GM18508 (cell line): ENCODE data around the gene SCART1.

Experiments
- ATAC-seq: cut with Tn5 transposase; IDR thresholded peaks from one replicate; pipeline ENCODE4 v1.9.1; 2021; ENCODE audit warnings: moderate number of reproducible peaks; ENCODE audit not compliant: insufficient read depth, unreplicated experiment

Gene SCART1

DNA sequence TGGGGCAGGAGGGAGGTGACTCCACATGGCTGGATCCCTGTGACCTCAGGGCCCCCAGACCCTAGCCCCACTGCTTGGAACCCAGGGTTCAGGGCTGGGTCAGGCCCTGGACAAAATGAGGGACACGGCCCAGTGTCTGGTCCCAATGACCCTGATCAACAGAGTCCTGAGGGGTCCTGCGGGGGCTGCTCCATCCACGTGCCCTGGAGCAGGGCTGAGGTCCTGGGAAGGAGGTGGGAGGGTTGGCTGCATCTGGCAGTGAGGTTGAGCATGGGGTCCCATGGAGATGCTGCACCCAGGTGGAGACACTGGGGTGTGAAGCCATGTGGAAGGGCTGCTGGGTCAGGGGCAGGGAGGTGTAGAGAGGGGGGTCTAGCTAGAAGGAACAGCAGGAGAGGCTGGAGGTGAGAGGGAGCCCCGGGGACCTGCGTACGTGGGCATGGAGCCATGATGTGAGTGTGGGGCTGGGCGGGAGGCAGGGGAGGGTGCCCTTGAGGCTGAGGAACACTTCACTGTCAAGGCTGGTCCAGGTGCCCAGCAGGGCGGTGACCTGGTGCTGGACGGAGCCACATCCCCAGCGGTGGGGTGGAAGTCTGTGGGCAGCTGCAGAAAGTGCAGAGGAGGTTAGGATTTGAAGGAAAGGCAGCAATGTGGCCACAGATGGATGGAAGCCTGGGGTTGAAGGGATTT lies 604 bp downstream of the SCART1 start:
- no peak for ATAC-seq

DNA sequence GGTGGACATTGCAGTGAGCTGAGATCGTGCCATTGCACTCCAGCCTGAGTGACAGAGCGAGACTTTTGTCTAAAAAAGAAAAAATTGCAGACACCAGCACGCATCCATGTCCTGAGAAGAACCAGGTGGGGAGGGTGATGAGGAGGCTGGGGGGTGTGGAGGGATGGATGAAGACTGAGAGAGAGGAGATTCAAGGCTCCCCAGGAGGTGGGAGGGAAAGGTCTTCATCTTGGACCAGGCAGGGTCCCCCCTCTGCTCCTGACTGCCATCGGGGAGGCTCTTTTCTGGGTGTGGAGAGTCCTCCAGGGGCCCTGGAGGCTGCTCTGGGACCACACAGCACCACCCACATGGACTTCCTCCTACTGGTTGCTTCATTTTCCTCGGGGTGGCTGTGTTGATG lies 1.5 kb downstream of the SCART1 start:
- ATAC-seq, result no peak

DNA sequence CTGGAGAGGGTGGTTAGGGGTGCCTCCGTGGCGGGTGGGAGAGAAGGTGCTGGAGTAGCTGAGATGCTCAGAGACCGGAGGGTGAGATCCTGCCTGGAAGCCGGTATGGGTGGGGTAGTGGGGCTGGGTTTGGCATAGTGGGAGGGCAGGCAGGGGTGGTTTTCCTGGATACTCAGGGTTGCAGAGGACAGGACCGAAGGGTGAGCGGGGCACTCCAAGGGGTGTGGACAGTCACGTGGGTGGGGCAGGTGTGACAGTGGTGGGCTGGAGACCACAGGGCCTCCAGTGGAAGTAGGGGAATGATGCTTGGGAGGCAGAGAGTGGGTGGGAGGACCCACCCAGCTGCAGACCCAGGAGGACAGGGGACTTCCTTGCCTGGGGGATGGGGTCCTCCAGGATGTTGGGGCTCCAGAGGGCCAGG lies 1.9 kb downstream of the SCART1 start:
- no peak for ATAC-seq

DNA sequence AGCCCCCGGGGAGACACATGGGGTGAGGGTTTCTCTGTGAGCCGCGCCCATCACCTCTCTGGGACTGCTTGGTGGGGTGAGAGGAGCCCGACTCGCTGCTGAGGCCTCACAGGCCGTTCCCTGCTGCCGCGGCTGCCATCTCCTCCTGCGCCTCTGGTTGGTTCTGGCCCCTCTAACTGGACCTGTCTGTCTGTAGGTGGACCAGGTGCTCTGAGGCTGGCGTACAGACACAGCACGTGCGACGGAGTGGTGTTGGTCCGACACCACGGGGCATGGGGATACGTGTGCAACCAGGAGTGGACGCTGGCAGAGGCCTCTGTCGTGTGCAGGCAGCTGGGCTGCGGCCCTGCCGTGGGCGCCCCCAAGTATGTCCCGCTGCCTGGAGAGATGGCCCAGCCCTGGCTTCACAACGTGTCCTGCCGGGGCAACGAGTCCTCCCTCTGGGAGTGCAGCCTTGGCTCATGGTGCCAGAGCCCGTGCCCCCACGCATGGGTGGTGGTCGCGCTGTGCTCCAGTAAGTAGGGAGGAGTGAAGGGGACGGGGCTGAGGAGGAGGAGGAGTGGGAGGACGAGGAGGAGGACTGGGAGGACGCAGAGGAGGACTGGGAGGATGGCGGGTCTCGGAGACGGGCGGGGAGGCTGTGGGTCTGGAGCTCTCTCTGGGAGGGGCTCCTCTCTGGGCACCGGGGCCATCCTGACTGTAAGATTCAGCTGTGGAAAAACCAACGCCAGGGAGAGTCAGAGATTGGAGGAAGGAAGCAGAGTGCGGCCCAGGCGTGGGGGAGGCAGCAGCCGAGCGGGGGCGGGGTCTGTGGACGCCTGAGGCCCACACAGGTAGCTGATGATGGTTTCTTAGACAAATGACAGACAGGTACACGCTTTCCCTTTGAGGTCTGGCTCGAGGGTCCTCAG lies 2.6 kb downstream of the SCART1 start:
- no peak for ATAC-seq

DNA sequence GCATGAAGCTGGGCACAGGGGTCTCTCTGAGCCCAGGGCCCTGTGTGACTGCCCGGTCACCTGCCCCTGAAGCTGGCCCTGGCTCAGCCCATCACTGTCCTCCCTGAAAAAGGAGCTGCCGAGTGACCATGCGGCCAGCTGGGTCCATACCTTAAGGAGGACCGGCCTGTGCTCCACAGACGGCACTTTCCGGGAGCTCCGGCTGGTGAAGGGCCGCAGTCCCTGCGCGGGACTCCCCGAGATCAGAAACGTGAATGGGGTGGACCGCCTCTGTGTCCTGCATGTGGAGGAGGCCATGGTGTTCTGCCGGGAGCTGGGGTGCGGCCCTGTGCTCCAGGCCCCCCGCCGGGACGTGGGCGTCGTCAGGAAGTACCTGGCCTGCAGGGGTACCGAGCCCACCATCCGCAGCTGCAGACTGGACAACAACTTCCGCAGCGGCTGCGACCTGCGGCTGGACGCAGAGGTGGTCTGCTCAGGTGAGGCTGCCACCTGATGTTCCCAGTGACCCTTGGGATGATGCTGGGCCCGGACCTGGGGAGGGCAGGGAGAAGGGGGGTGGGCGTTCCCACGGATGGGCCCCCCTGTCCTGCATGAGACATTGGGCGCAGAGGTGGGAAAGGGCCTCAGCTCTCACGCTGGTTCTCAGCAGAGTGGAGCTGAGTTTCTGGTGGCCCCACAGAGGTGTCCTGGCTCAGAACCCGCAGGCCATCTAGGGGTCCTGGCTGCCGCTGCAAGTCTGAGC lies 3.5 kb downstream of the SCART1 start:
- ATAC-seq, result no peak

DNA sequence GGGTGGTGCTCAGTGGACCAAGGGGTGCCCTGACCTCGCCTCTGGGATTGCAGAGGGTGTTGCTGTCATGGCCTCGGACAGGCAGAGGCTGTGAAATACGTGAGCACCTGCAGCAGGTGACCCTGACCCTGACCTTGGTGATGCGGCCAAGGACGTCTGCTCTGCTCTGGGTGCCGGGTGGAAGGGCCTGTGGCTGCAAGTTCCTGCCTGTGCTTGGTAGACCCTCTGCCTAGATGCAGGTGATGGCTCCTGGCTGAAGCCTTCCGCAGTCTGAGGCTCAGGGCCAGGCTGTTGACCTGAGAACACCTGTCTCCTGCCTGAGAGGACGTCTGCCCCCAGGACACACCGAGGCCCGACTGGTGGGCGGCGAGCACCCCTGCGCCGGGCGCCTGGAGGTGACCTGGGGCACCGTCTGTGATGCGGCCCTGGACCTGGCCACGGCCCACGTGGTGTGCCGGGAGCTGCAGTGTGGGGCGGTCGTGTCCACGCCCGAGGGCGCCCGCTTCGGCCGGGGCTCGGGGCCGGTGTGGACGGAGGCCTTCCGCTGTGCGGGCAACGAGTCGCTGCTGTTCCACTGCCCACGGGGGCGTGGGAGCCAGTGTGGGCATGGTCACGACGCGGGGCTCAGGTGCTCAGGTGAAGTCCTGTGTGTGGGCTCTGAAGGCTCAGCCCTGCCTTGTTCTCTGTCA lies 4.4 kb downstream of the SCART1 start:
- no peak for ATAC-seq

DNA sequence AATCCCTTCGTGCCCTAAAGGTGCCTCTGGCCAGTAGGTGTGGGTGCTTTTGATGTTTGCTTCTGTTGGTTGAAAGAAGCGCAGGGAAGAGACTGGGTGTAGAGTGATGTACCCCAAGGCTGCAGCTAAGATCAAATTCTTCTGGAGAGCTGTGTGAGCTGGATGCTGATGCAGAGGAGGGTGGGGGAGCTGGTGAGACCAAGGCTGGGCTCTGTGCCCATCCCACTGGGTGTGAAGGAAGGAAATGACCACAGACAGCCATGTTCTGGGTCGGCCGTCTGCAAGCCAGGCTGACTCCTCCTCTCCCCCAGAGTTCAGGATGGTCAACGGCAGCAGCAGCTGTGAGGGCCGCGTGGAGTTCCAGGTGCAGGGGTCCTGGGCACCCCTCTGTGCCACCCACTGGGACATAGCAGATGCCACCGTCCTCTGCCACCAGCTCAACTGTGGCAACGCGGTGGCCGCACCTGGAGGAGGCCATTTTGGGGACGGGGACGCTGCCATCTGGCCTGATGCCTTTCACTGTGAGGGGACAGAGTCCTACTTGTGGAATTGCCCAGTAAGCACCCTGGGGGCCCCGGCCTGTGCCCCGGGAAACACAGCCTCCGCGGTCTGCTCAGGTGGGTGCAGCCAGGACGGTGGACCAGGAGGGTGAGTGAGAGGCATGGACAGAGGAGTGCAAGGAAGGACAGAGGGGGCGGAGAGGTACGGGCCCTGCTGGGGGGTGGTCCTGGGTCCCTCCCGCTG lies 5.1 kb downstream of the SCART1 start:
- ATAC-seq, result no peak

DNA sequence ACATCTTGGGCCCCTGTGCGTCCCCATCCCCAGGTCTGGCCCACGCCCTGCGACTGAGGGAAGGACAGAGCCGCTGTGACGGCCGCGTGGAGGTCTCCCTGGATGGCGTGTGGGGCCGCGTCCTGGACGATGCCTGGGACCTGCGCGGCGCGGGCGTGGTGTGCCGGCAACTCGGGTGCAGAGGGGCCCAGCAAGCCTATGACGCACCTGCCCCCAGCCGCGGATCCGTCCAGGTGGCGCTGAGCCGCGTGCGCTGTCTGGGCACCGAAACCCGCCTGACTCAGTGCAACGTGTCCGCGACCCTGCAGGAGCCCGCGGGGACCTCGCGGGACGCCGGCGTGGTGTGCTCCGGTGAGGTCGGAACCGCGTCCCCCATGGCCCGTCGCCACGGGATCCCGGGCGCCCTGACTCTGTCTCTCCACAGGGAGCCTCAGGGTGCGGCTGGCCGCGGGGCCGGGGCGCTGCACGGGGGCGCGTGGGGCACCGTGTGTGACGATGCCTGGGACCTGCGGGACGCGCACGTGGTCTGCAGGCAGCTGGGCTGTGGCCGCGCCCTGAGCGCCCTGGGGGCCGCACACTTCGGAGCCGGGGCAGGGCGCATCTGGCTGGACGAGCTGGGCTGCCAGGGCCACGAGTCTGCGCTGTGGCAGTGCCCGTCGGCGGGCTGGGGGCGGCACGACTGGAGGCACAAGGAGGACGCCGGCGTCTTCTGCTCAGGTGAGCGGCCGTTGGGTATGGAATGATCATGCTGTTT lies 5.9 kb downstream of the SCART1 start:
- no peak for ATAC-seq

DNA sequence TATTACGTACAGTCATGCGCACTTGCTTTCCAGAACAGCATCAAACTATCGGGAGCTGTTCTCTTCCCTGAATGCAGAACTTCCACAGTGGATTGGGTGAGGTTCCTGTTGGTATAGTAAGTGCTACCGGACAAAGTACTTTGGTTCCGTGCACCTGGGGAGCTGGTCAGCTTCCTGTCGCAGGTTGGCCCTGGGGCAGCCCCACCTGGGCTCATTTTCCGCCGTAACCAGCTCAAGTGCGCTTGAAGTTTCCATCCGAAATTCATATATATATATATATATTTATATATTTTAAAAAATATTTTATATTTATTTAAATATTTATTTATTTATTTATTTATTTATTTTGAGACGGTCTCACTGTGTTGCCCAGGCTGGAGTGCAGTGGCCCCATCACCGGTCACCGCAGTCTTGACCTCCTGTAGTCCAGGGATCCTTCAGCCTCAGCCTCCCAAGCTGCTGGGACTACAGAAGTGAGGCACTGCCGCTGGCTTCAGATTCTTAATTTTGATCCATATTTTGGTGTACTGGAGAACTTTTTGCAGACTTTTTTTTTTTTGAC lies 6.5 kb downstream of the SCART1 start:
- no peak for ATAC-seq

DNA sequence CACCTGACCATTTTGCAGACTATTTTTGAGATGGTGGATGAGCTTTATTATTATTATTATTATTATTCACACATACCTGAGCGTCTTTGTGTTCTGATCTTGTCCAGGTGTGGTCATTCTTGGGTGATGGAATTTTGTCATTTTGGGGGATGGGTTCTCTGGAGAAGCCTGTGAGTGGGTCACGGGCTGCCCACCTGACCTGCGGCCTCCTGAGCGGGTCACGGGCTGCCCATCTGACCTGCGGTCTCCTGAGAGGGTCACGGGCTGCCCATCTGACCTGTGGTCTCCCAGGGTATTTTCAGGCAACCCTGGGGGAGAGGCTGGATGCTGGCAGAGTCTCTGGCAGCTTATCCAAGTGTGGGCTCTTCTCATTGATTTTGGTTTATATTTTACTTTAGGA lies 7.3 kb downstream of the SCART1 start:
- ATAC-seq, result no peak

DNA sequence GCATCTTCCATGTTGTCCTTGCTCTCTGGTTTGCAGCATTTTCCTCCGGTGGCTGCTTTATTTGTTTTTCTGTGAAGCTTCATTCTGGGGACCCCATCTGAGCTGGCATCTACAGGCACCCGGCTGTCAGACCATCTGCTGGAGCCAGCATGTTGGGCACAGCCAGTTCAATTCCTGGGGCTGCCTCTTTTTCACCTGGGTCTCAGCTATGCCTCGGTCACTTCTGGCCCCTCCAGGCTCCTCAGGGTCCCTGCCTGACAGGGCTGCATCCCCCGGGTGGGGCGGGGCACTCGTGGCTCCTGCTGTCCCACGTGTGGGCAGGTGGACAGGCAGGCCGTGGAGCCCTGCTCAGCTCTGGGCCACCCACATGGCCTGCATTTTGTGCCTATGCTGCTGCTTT lies 8.1 kb downstream of the SCART1 start:
- ATAC-seq, result no peak

DNA sequence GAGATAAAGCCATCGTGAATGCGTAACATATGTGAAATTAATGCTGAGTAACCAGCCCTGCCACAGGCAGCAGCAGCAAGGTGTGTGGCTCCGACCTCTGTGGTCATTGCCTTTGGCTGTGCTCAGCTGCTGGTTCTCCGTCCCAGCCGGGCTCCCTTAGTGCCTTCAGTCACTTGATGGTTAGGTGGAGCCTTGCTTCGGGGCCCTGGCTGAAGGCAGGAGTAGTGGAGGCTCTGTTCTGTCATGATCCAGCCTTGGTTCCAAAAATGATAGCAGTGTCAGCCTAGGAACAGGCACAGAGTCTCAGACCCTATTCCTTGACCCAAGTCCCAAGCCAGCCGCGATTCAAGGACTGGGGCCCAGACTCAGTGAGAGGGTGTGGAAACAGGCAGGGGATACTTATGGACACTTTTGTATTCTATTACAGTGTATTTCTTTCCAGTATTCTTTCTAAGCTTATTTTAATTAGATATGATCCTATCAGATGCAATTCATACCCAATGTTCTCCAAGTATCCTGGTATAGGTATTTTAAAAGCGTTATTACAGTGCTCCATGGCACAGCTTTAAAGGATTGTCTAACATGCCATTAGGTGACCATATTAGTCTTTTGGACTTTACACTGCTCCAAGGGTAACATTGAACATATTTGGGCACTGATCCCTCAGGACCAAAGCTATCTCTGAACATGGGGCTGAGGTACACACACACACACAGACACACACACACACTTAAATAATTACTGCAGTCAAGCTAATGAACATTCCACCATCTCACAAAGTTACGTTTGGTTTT lies 9.0 kb downstream of the SCART1 start:
- ATAC-seq, result no peak

DNA sequence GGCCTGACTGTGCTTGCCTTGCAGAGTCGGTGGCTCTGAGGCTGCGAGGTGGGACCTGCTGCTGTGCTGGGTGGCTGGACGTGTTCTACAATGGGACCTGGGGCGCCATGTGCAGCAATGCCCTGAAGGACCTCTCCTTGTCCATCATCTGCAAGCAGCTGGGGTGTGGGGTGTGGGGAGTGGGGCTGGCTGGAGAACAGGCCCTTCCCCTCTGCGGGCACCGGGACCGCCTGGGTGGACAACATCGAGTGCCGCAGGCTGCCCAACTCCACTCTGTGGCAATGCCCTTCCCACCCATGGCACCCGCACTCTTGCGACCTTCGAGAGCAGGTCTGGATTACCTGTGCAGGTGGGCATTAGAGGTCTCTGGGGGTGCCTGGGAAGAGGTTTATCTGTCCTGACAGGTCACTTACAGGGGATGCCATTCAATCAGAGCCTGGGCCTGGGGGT lies 10.9 kb downstream of the SCART1 start:
- ATAC-seq, result no peak

DNA sequence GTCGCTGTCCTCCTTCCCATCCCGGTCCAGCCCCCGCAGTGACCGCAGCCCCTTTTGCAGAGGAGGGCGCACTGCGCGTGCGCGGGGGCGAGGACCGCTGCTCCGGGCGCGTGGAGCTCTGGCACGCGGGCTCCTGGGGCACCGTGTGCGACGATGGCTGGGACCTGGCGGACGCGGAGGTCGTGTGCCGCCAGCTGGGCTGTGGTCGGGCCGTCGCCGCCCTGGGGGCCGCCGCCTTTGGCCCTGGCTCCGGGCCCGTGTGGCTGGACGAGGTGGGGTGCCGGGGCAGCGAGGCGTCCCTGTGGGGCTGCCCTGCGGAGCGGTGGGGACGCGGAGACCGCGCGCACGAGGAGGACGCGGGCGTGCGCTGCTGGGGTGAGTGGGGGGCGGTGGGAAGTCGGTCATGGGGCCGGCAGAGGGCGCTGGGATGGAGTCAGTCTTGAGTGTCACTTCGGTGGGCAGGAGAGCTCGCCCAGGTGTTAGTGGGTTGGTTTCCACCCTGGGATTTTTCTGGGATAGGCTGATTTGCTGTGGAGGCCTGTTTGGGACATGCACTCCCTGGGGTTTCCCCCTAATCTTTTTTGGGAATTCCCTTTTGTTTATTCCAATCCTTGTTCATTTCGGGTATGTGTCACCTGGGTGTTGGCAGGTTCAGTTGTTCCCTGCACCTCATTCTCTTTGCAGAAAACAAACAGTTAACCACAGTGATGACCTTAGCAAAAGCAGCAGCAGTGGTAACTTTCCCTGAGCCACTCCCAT lies 11.6 kb downstream of the SCART1 start:
- no peak for ATAC-seq

DNA sequence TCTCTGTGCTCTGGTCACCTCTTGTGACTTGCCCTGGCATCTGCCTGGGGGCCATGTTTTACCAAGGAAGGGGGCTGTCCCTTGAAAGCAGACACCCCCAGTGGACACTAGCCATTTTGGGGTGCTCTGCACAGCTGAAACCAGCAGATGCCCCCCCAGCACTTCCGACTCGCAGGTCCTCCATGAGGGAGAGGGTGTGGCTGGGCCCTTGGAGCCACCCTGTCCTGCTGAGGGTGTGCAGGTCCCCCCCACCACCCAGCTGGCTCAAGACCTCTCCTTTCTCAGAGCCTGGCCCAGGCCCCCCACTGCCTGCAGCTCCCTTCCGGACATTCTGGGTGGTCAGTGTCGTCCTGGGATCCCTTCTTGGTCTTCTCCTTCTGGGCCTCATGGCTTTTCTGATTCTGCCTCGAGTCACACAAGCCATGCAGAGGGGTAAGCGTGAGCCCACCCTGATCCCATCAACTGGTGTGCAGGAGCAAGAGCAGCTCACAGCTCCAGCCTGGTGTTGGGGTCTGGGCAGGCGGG lies 12.3 kb downstream of the SCART1 start:
- no peak for ATAC-seq

DNA sequence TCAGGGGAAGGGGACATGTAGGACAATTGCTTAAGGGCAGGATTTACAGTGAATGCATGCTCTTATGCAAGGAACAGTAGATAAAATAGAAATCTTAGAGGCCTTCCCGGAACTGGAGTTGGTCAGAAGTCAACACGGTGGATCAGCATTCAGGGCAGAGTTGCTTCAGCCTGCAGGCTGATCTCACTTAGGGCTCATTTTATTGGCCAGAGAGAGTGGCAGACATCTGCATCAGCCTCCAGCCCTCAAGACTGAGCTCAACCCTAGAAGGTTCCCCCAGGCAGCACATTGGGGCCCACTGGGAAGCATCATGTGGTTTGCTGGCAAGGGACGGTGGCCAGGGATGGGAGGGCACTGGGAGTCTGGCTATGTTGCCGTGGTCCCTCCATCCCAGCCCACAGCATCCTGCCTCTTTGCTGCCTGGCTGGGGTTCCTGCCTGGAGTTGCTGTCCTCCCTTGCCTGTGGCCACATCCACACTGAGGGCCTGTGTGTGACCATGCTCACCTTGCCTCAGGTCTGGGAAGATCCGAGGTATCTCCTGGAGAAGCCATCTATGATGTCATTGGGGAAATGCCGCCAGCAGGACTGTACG lies 13.0 kb downstream of the SCART1 start:
- no peak for ATAC-seq
